OCI-LY1 (cell line): Measurements from ENCODE around the gene TBC1D3I.
"Not testable (repeated sequence)": the region's sequence is repeated elsewhere in the genome, so short reads cannot be mapped to it uniquely, and the experiment has no call there.

Source experiments
- H2AFZ ChIP-seq: fragments of 200-600 bp; sonication (generic), shearing (Covaris generic); 2 replicates; pipeline ENCODE4 v1.6.0; 2014; ENCODE audit warnings: antibody characterized with exemption, mild to moderate bottlenecking, low read length
- H3F3A ChIP-seq: fragments of 200-600 bp; sonication (generic), shearing (Covaris generic); 2 replicates; pipeline ENCODE4 v1.6.0; 2014; ENCODE audit warnings: mild to moderate bottlenecking, antibody characterized with exemption, low read length, moderate library complexity; ENCODE audit not compliant: insufficient read depth
- H3K27ac ChIP-seq: fragments of 200-600 bp; sonication (generic); 2 replicates; pipeline ENCODE4 v1.5.1; 2014; ENCODE audit warnings: low read length, mixed run types, mild to moderate bottlenecking, low read depth; ENCODE audit not compliant: poor library complexity, severe bottlenecking
- H3K27me3 ChIP-seq: fragments of 200-600 bp; sonication (generic); 2 replicates; pipeline ENCODE4 v1.6.0; 2014; ENCODE audit warnings: antibody characterized with exemption, mild to moderate bottlenecking, low read length, moderate library complexity; ENCODE audit not compliant: insufficient read depth
- H3K36me3 ChIP-seq: fragments of 200-600 bp; sonication (generic); 2 replicates; pipeline ENCODE4 v1.6.1; 2014; ENCODE audit warnings: mild to moderate bottlenecking, antibody characterized with exemption, low read length, moderate library complexity, mixed read lengths; ENCODE audit not compliant: insufficient read depth
- H3K4me1 ChIP-seq: fragments of 200-600 bp; sonication (generic); 2 replicates; pipeline ENCODE4 v1.5.1; 2014; ENCODE audit warnings: mild to moderate bottlenecking, low read length, moderate library complexity; ENCODE audit not compliant: insufficient read depth, severe bottlenecking
- H3K4me2 ChIP-seq: fragments of 200-600 bp; sonication (generic), shearing (Covaris generic); 2 replicates; pipeline ENCODE4 v1.6.1; 2014; ENCODE audit warnings: low read length
- H3K4me3 ChIP-seq: fragments of 200-600 bp; sonication (generic); 2 replicates; pipeline ENCODE4 v1.5.1; 2014; ENCODE audit warnings: low read length, low read depth, mild to moderate bottlenecking, mixed read lengths; ENCODE audit not compliant: poor library complexity, severe bottlenecking
- H3K79me2 ChIP-seq: fragments of 200-600 bp; shearing (Covaris generic); 2 replicates; pipeline ENCODE4 v1.6.1; 2016; ENCODE audit warnings: mixed run types, low read length, mixed read lengths; ENCODE audit not compliant: insufficient read depth
- H3K9ac ChIP-seq: fragments of 200-600 bp; sonication (generic), shearing (Covaris generic); 2 replicates; pipeline ENCODE4 v1.6.1; 2014; ENCODE audit warnings: mild to moderate bottlenecking, low read length, mixed read lengths
- H3K9me2 ChIP-seq: fragments of 200-600 bp; sonication (generic), shearing (Covaris generic); 2 replicates; pipeline ENCODE4 v1.6.1; 2014; ENCODE audit warnings: low read depth, mild to moderate bottlenecking, low read length, mixed read lengths
- H3K9me3 ChIP-seq: fragments of 200-600 bp; shearing (Covaris generic); 2 replicates; pipeline ENCODE4 v1.6.1; 2014; ENCODE audit warnings: low read length, mixed read lengths
- H4K20me1 ChIP-seq: fragments of 200-600 bp; sonication (generic), shearing (Covaris generic); 2 replicates; pipeline ENCODE4 v1.6.0; 2016; ENCODE audit warnings: mild to moderate bottlenecking, low read length; ENCODE audit not compliant: insufficient read depth

Gene TBC1D3I

DNA sequence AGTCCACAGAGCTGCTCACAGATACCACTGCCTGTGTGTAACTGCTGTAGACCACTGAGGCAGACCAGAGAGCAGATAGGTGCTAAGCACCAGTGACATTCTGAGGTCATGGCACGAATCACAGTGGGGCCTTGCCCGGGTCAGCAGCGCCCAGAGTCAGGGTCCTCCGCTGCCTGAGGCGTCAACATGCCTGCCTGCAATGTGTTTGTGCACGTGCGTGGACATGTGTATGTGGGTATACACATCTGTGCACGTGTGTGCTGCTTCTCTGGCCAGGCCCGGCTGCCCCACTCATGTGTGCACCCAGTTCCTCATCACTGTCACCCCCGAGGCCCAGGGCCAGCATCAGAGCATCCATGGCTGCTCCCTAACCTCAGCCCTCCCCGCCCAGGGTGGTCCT is at the start of gene TBC1D3I:
Gene TBC1D3I (minus strand): TSS at position 101 of the 400 bp plus-strand sequence. CDS start 1,585 bp downstream, outside the sequence.
- H3K4me2 ChIP-seq, H3K9ac ChIP-seq, H3K27ac ChIP-seq, H3K9me3 ChIP-seq, H2AFZ ChIP-seq, H4K20me1 ChIP-seq, H3K79me2 ChIP-seq, H3K4me3 ChIP-seq, H3F3A ChIP-seq, H3K9me2 ChIP-seq, H3K4me1 ChIP-seq, H3K36me3 ChIP-seq, H3K27me3 ChIP-seq: not testable (repeated sequence)

GRCh38 chr17:36295161-36295560 is 30.8 kb upstream of the TBC1D3I start:
- not testable (repeated sequence) for H4K20me1 ChIP-seq, H3K4me3 ChIP-seq, H3F3A ChIP-seq, H2AFZ ChIP-seq, H3K27me3 ChIP-seq, H3K4me1 ChIP-seq, H3K36me3 ChIP-seq, H3K79me2 ChIP-seq, H3K9me3 ChIP-seq, H3K4me2 ChIP-seq, H3K9me2 ChIP-seq, H3K27ac ChIP-seq, H3K9ac ChIP-seq

DNA sequence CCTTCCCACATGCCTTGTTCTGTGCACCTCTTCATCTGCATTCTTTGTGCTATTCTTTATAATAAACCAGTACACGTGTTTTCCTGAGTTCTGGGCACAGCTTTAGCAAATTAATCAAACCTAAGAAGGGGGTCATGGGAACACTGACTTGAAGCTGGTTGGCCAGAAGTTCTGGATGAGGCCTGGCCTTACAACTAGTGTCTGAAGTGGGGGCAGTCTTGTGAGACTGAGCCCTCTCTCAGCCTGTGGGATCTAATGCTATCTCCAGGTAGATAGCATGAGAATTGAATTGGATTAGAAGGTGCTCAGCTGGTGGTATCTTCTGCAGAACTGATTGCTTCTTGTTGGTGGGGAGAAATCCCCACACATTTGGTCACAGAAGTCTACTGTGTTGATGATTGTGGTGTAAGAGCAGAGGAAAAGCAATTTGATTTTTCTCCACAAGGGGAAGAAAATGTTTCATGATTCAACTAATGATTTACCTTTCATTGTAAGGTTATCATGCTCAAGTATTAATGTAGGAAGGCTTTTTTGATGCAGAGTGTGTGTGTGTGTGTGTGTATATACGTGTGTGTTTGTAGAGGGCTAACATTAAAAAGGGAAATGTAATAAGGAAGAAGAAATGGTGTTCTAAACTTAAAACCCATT is 25.7 kb upstream of the TBC1D3I start:
- not testable (repeated sequence) for H2AFZ ChIP-seq, H3K27ac ChIP-seq, H3K4me1 ChIP-seq, H3K4me3 ChIP-seq, H3K9me2 ChIP-seq, H3K9ac ChIP-seq, H3K79me2 ChIP-seq, H3K9me3 ChIP-seq, H3K36me3 ChIP-seq, H3K4me2 ChIP-seq, H4K20me1 ChIP-seq, H3K27me3 ChIP-seq, H3F3A ChIP-seq

GRCh38 chr17:36284219-36284618 is 19.8 kb upstream of the TBC1D3I start:
- H3K4me3 ChIP-seq, H2AFZ ChIP-seq, H3K4me1 ChIP-seq, H3K9me2 ChIP-seq, H3K9ac ChIP-seq, H3K9me3 ChIP-seq, H3K36me3 ChIP-seq, H3K79me2 ChIP-seq, H3K27ac ChIP-seq, H3F3A ChIP-seq, H3K27me3 ChIP-seq, H3K4me2 ChIP-seq, H4K20me1 ChIP-seq: not testable (repeated sequence)

- H3K9me3 ChIP-seq, H3K27me3 ChIP-seq, H3K4me1 ChIP-seq, H2AFZ ChIP-seq, H3K79me2 ChIP-seq, H3K27ac ChIP-seq, H3K9me2 ChIP-seq, H3K9ac ChIP-seq, H3F3A ChIP-seq, H4K20me1 ChIP-seq, H3K4me2 ChIP-seq, H3K36me3 ChIP-seq, H3K4me3 ChIP-seq: not testable (repeated sequence)
Measured at GRCh38 chr17:36283256-36283655, 18.9 kb upstream of the TBC1D3I start.

DNA sequence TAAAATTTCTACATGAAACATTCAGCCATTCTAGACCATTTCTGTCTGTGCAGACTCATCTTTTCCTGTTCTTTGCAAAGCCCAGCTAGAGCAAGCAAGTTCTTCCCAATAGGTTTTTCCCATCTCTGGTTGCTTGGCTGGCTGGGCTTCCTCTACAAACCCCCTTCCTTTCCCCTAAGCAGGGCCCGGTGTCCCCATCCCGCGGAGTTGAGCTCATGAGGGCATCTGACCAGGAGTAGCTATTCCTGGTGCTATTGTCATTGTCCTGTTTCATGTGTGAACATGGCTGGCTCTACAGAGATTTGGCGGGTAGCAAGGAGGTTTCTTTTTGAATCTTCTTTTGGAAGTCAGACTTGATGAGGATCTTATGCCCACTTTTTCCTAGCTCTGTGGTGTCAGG is 22.3 kb downstream of the TBC1D3I start:
- H2AFZ ChIP-seq, H3K27ac ChIP-seq, H3K79me2 ChIP-seq, H4K20me1 ChIP-seq, H3K9me2 ChIP-seq, H3K4me3 ChIP-seq, H3K9me3 ChIP-seq, H3K27me3 ChIP-seq, H3K4me2 ChIP-seq, H3K36me3 ChIP-seq, H3K9ac ChIP-seq, H3K4me1 ChIP-seq, H3F3A ChIP-seq: not testable (repeated sequence)

DNA sequence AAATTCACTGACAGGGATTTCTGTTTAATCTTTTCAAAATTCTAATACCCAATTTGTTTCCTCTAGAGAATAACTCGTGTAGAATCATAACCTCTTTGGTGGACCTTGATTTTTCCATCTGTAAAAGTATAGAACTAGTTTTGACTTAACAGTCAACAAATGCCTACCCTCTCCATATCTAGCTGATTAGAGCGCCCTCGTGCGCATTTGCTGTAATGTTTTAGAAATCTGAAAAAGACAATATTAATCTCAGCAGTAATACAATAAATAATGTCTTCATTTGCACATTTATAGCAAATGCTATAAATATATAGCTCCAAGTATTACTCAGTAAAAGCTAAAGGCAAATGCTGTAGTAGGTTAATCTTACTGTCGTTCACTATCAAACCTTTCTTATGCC is 34.7 kb downstream of the TBC1D3I start:
- H2AFZ ChIP-seq, H3K4me1 ChIP-seq, H3K9me2 ChIP-seq, H3F3A ChIP-seq, H3K27me3 ChIP-seq, H3K36me3 ChIP-seq, H4K20me1 ChIP-seq, H3K9me3 ChIP-seq, H3K4me3 ChIP-seq, H3K9ac ChIP-seq, H3K27ac ChIP-seq, H3K79me2 ChIP-seq, H3K4me2 ChIP-seq: not testable (repeated sequence)

- not testable (repeated sequence) for H4K20me1 ChIP-seq, H3K4me2 ChIP-seq, H3K4me1 ChIP-seq, H3K9ac ChIP-seq, H3K9me3 ChIP-seq, H3K79me2 ChIP-seq, H3K4me3 ChIP-seq, H3K36me3 ChIP-seq, H3F3A ChIP-seq, H2AFZ ChIP-seq, H3K27me3 ChIP-seq, H3K27ac ChIP-seq, H3K9me2 ChIP-seq
Measured at GRCh38 chr17:36222967-36223366, 41.4 kb downstream of the TBC1D3I start.
